Ishikawa (cell line): ENCODE results near the gene CORO2B.

ENCODE experiments used
- EP300 ChIP-seq: IDR thresholded peaks from 2 replicates; pipeline ENCODE4 v1.6.1; 2012; ENCODE audit warnings: borderline replicate concordance
- TAF1 ChIP-seq: IDR thresholded peaks from 2 replicates; pipeline ENCODE4 v1.6.1; 2012; ENCODE audit warnings: low read depth, mild to moderate bottlenecking

DNA sequence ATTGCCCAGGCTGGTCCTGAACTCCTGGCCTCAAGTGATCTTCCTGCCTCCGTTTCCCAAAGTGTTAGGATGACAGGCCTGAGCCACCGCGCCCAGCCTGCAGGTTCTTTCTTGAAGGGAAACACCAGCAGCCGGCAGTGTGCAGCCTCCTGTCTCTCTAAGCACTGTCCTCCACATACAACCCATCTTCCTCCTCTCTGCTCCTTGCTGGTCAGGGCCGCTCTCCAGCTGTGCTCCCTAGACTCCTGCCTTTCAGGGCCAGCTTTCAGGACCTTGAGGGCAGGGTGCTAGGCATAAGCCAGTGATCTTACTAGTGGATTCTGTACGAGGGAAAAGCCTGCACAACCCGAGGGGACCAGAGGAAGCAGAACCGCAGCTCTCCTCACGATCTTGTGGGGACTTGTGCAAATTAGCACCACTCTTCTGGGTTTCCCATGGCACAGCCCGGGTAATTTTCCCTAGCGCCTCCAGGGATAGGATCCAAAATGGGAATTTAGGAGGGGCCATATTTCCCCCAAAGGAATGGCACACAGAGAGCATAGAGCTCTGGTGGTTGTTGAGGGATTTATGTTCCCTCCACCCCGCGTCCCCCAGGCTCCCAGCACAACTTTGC, 18.2 kb upstream of the CORO2B start:
- no peak for TF ChIP-seq TAF1
- TF ChIP-seq EP300, result no peak
